IPS-18a (cell line): ENCODE data around the gene APOBEC3G.
"Not testable (repeated sequence)": the region's sequence is repeated elsewhere in the genome, so short reads cannot be mapped to it uniquely, and the experiment has no call there.

ENCODE experiments used
- H3K27ac ChIP-seq: one replicate; pipeline ENCODE4 v1.5.1; 2013; ENCODE audit warnings: low read length
- H3K27me3 ChIP-seq: one replicate; pipeline ENCODE4 v1.6.1; 2013; ENCODE audit warnings: mild to moderate bottlenecking, low read length; ENCODE audit not compliant: control insufficient read depth, insufficient read depth
- H3K36me3 ChIP-seq: one replicate; pipeline ENCODE4 v1.6.1; 2013; ENCODE audit warnings: low read depth, low read length; ENCODE audit not compliant: control insufficient read depth
- H3K4me1 ChIP-seq: one replicate; pipeline ENCODE4 v1.6.1; 2013; ENCODE audit warnings: low read depth, low read length; ENCODE audit not compliant: control insufficient read depth
- H3K4me3 ChIP-seq: one replicate; pipeline ENCODE4 v1.5.1; 2013; ENCODE audit warnings: low read length
- H3K9ac ChIP-seq: one replicate; pipeline ENCODE4 v1.6.1; 2013; ENCODE audit warnings: mild to moderate bottlenecking, low read length, moderate library complexity
- H3K9me3 ChIP-seq: one replicate; pipeline ENCODE4 v1.6.1; 2013; ENCODE audit warnings: low read depth, low read length; ENCODE audit not compliant: control insufficient read depth

The APOBEC3G gene

DNA sequence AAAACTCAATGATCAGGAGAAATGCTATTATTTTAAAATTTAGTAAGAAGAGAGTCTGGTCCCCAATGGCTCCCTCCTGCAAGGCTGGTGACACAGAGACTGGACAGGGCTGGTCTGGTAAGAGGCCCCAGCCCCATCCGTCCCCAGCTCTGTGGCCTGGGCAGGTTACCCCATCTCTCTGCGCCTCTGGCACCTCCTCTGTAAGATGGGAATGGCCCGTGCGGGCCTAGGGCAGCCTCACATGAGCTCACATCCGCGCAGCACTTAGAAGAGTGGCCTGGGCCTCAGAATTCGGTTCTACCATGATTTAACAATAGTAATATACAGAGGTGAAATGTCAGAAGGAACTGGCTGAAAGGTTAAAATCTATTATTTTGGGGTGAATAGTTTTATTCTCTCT, 35.2 kb upstream of the APOBEC3G start:
- Histone ChIP-seq H3K9ac (no peak overlapping the region), H3K27me3 (no peaks in the 10 kb centered on the region), H3K9me3 (no peaks in the 10 kb centered on the region), H3K4me1 (peaks cover 26% of the 10 kb centered on the region), H3K4me3 (no peak overlapping the region), H3K27ac (no peak overlapping the region), H3K36me3 (no peaks in the 10 kb centered on the region)

DNA sequence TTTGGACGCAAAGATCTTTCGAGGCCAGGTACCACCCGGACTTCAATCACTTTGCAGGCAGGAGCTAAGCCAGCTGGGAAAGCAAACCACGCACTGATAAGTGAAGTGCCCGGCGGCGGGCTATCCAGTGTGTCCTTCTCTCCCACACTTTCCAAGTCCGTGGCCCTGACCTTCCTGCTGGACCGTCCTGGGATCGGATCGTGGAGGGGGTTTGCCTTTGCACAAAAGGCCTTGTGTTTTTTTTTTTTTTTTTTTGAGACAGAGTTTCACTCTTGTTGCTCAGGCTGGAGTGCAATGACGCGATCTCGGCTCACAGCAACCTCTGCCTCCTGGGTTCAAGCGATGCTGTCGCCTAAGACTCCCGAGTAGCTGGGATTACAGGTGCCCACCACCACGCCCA, 34.0 kb upstream of the APOBEC3G start:
- H3K27ac ChIP-seq, H3K4me3 ChIP-seq, H3K36me3 ChIP-seq, H3K27me3 ChIP-seq, H3K9me3 ChIP-seq, H3K9ac ChIP-seq: not testable (repeated sequence)
- H3K4me1 ChIP-seq = peaks cover 26% of the 10 kb centered on the region

DNA sequence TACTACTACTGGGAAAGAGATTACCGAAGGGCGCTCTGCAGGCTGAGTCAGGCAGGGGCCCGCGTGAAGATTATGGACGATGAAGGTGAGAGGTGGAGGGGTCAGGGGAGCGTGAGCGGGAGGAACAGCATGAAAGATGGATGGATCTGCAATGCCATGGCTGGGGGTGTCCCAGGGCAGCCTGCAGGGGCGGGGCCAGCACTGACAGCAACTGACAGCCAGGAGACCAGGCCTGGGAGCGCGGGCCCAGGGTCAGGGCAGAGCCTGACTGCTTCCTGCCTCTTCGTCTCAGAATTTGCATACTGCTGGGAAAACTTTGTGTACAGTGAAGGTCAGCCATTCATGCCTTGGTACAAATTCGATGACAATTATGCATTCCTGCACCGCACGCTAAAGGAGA, 31.9 kb upstream of the APOBEC3G start:
- H3K27me3 ChIP-seq, H3K9me3 ChIP-seq, H3K9ac ChIP-seq, H3K4me3 ChIP-seq, H3K36me3 ChIP-seq, H3K27ac ChIP-seq: not testable (repeated sequence)
- H3K4me1 ChIP-seq = peaks cover 16% of the 10 kb centered on the region

DNA sequence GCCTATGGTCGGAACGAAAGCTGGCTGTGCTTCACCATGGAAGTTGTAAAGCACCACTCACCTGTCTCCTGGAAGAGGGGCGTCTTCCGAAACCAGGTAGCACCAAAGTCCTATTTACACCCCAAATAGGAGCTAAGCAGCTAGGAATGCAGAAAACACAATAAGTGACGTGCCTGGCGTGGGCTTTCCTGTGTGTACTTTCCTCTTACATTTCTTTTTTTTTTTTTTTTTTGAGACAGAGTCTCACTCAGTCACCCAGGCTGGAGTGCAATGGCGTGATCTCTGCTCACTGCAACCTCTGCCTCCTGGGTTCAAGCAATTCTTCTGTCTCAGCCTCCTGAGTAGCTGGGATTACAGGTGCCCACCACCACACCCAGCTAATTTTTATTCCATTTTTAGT, 27.6 kb upstream of the APOBEC3G start:
- not testable (repeated sequence) for H3K27ac ChIP-seq, H3K4me3 ChIP-seq, H3K27me3 ChIP-seq

GRCh38 chr22:39051844-39052495, 25.1 kb upstream of the APOBEC3G start:
- not testable (repeated sequence) for H3K9me3 ChIP-seq, H3K27me3 ChIP-seq, H3K4me1 ChIP-seq, H3K4me3 ChIP-seq, H3K9ac ChIP-seq, H3K27ac ChIP-seq, H3K36me3 ChIP-seq

More for the DNA sequence above, 27.6 kb upstream of the APOBEC3G start:
- H3K9ac ChIP-seq, H3K4me1 ChIP-seq, H3K9me3 ChIP-seq, H3K36me3 ChIP-seq: not testable (repeated sequence)

DNA sequence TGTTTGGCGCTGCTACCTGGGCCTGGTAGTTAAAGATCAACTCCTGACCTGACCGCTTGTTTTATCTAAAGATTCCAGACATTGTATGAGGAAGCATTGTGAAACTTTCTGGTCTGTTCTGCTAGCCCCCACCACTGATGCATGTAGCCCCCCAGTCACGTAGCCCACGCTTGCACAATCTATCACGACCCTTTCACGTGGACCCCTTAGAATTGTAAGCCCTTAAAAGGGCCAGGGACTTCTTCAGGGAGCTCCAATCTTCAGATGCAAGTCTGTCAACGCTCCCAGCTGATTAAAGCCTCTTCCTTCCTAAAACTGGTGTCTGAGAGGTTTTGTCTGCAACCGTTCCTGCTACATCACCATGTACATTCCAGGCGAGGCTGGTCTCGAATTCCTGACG, 21.4 kb upstream of the APOBEC3G start:
- H3K27me3 ChIP-seq = no peaks in the 10 kb centered on the region
- no peak overlapping the region for H3K9ac ChIP-seq
- no peak overlapping the region for H3K4me3 ChIP-seq
- H3K36me3 ChIP-seq = no peaks in the 10 kb centered on the region
- peaks cover 4% of the 10 kb centered on the region for H3K9me3 ChIP-seq
- peaks cover 3% of the 10 kb centered on the region for H3K4me1 ChIP-seq
- H3K27ac ChIP-seq = no peak overlapping the region

DNA sequence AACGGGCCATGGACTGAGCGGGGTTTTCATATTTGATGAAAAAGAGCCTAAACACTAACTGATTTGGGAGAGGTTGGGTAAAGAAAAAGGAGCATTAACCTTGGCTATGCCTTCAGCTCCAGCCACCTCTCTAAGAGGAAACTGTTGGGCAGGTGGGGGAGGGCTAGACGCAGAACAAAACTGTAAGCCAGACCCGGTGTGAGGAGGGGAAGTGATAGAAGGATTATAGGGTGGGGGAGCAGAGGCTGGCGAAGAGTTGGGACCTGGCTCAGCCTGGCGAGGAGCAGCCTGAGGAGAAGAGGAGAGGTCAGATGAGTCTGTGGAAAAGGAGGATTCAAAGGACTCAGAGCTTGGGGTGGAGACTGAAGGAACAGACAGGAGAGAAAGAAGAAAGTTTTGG, 15.8 kb upstream of the APOBEC3G start:
- H3K27me3 ChIP-seq, H3K4me1 ChIP-seq: not testable (repeated sequence)

DNA sequence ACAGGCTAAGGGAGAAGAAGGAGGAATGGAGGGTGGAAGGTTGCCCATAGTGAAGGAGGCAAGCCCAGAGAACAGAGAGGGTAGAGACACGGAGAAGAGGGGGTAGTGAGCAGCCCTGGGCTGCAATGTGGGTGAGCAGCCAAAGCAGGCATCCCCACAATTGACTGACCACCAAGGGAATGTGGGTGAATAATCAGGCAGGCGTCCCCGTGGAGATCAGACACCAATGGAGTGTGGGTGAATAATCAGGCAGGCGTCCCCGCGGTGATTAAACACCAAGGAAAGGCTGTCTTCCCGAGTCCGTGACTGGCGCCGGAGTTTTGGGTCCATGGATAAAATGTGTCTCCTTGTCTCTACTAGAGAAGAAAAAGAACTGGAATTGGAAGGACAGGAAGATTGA, 15.1 kb upstream of the APOBEC3G start:
- not testable (repeated sequence) for H3K9me3 ChIP-seq, H3K27me3 ChIP-seq, H3K36me3 ChIP-seq, H3K4me3 ChIP-seq, H3K4me1 ChIP-seq, H3K9ac ChIP-seq, H3K27ac ChIP-seq

More for the DNA sequence above, 15.8 kb upstream of the APOBEC3G start:
- H3K9ac ChIP-seq, H3K9me3 ChIP-seq, H3K36me3 ChIP-seq, H3K4me3 ChIP-seq, H3K27ac ChIP-seq: not testable (repeated sequence)

DNA sequence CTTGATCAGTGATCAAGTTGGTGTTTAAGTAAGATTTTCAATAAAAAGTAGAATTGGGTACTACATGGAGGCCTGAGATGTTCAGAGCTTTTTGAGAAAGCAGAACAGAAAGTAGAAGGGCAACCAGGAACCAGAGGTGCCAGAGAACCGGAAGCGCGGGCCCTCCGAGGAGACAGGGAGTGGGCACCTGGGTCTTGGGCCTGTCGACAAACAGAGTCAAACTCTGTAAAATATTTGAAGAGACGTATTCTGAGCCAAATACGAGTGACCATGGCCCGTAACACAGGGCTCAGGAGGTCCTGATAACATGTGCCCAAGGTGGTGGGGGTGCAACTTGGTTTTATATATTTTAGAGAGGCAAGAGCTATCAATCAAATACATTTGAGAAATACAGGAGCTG, 13.2 kb upstream of the APOBEC3G start:
- H3K9me3 ChIP-seq, H3K27ac ChIP-seq, H3K4me1 ChIP-seq, H3K36me3 ChIP-seq, H3K4me3 ChIP-seq, H3K27me3 ChIP-seq, H3K9ac ChIP-seq: not testable (repeated sequence)

DNA sequence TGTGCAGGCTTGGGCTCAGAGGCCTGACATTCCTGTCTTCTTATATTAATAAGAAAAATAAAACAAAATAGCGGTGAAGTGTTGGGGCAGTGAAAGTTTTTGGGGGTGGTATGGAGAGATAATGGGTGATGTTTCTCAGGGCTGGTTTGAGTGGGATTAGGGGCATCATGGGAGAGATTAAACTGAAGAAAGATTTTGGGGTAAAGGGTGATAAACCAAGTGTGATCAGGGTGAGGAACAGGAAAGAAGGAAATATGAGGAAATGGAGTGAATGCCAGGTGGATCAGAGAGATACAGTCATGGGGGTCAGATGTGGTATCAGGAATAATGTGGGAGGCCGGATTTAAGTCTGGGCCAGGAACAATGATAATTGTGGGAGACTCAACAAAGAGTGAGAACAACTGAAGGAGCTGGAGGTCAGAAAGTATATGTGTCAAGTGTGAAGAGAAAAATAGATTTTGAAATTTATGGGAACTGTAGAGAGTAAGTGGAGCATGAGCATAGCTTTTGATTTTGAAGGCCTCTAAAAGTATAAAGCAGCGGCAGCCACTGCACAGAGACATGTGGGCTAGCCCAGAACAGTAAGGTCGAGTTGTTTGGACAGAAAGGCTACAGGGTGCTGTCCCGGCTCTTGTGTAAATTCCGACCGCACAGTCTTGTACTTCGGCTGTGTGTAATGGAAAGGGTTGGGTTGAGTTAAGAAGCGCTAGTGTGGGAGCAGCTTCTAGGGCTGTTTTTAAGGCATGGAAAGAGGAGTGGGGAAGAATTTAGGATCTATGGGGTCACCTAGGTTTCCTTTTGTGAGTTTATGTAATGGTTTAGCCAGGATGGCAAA, 10.4 kb upstream of the APOBEC3G start:
- not testable (repeated sequence) for H3K9ac ChIP-seq, H3K27ac ChIP-seq, H3K9me3 ChIP-seq, H3K36me3 ChIP-seq, H3K27me3 ChIP-seq, H3K4me3 ChIP-seq, H3K4me1 ChIP-seq

- no peaks in the 10 kb centered on the region for H3K9me3 ChIP-seq
- H3K4me1 ChIP-seq = no peaks in the 10 kb centered on the region
- no peak overlapping the region for H3K9ac ChIP-seq
- H3K4me3 ChIP-seq = no peak overlapping the region
- no peaks in the 10 kb centered on the region for H3K27me3 ChIP-seq
- H3K27ac ChIP-seq = no peak overlapping the region
- H3K36me3 ChIP-seq = no peaks in the 10 kb centered on the region
Observed at GRCh38 chr22:39068033-39068785, 8.9 kb upstream of the APOBEC3G start.
